ENCODE measurements around the gene GSKIP. TPM values are rescaled to one million over a fixed set of nuclear protein-coding genes. Genes with fewer than 3 reads are reported as not detected.

Gene GSKIP
- total RNA-seq, 4 donors from 2014 or later = 11.7 to 20.2 (median 14.9) TPM

DNA sequence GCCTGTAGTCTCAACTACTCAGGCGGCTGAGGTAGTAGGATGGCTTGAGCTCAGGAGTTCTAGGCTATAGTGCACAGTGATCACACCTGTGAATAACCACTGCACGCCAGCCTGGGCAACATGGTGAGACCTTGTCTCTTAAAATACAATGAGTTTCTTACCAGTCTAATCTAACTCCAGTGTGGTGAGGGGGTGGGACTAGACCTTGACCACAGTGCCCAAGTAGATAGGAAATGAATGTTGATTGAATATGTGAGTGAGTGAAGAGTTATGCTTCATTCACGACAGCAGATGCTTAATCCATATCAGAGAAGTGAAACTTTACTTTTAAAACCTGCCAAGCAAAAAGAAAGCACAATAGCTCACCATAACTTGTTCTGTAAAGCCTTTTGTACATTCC is 17.4 kb downstream of the GSKIP start:
- TF ChIP-seq, protein P1, sequence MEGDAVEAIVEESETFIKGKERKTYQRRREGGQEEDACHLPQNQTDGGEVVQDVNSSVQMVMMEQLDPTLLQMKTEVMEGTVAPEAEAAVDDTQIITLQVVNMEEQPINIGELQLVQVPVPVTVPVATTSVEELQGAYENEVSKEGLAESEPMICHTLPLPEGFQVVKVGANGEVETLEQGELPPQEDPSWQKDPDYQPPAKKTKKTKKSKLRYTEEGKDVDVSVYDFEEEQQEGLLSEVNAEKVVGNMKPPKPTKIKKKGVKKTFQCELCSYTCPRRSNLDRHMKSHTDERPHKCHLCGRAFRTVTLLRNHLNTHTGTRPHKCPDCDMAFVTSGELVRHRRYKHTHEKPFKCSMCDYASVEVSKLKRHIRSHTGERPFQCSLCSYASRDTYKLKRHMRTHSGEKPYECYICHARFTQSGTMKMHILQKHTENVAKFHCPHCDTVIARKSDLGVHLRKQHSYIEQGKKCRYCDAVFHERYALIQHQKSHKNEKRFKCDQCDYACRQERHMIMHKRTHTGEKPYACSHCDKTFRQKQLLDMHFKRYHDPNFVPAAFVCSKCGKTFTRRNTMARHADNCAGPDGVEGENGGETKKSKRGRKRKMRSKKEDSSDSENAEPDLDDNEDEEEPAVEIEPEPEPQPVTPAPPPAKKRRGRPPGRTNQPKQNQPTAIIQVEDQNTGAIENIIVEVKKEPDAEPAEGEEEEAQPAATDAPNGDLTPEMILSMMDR (IDR thresholded peaks at IDR 0.05; ENCODE audit: low read depth) = no peak

DNA sequence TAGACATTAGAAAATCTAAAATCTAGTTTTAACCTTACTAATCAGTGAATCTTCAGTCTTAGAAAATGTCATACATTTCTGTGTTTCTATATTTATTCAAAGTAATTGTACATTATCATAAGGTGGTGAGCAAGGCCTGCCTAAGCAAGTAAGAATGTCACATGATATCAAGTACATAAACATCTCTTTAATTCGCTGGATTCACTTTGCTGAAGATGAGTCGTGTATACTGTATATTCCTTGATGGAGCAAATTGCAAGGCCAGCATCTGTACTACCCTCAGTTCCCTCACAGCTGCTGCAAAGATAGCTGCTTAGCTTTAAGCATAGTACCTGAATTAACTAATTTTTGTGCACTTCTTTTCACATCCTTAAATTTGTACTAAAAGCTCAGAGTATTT is 20.1 kb downstream of the GSKIP start:
- TF ChIP-seq, protein P1 (IDR thresholded peaks at IDR 0.05; ENCODE audit: low read depth) = no peak

DNA sequence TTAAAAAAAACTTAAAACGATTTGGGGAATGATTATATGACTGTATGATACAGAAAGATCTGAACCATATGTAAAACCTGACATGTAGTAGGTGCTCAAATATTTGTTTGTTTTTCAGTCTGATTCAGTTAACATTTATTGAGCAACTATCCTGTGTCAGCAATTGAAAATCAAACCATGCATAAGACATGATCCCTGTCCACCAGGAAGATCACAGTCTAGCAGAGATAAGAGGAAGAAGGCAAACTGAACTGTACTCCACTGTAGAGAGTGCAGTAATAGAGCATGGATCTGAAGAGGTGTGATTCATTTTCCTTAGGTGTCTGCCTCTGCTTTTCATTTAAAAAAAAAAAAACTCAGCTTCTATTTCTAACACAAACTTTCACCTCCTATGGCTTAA is 20.7 kb downstream of the GSKIP start:
- TF ChIP-seq, protein P1 (IDR thresholded peaks at IDR 0.05; ENCODE audit: low read depth) = no peak

DNA sequence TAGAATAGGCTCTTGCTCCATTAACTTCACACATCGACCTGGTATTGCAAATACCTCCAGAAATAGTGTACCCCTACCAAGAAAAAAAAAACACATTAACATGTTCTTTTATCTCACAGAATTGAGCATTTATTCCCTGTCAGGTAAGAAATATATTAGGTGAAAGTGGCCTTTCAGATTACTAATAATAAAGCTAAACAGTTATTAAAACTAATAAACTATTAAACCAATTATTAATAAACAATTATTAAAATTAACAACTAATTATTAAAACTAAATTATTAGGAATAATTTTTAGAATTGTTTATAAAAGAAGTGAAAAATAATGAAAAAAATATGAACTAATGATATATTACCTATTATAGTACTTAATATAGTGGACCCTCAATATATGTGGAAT is 21.4 kb downstream of the GSKIP start:
- TF ChIP-seq, protein P1 (IDR thresholded peaks at IDR 0.05; ENCODE audit: low read depth) = no peak

DNA sequence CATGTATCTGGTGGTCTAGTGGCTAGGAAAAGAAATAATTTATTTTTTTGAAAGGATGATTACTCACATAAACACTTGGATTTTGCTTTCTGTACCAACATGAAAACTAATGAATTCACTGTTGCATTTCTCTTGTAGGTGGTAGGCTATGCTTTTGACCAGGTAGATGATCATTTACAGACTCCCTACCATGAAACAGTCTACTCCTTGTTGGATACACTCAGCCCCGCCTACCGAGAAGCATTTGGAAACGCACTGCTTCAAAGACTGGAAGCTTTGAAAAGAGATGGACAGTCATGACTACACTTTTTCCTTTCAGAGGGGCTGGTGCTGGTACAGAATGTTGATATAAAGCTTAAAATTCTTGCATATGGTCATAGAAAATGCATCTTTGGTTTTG is 22.1 kb downstream of the GSKIP start:
- TF ChIP-seq, protein P1 (IDR thresholded peaks at IDR 0.05; ENCODE audit: low read depth) = no peak

DNA sequence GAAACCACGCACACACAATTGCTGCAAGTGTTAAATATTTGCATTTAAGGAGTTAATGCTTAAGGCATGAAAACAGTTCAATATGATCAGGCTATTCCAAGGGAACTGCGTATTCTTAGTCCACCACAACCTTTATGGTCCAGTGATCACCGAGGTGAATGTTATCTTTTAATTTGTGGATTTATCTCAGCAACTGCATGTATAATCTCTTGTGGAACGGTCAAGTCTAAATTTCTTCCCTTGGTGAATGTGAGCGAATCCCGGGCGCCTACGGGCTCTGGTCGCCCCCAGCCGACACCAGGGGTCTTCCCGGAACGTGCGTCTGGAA is 27.6 kb downstream of the GSKIP start:
- TF ChIP-seq, protein P1 (IDR thresholded peaks at IDR 0.05; ENCODE audit: low read depth) = no peak

DNA sequence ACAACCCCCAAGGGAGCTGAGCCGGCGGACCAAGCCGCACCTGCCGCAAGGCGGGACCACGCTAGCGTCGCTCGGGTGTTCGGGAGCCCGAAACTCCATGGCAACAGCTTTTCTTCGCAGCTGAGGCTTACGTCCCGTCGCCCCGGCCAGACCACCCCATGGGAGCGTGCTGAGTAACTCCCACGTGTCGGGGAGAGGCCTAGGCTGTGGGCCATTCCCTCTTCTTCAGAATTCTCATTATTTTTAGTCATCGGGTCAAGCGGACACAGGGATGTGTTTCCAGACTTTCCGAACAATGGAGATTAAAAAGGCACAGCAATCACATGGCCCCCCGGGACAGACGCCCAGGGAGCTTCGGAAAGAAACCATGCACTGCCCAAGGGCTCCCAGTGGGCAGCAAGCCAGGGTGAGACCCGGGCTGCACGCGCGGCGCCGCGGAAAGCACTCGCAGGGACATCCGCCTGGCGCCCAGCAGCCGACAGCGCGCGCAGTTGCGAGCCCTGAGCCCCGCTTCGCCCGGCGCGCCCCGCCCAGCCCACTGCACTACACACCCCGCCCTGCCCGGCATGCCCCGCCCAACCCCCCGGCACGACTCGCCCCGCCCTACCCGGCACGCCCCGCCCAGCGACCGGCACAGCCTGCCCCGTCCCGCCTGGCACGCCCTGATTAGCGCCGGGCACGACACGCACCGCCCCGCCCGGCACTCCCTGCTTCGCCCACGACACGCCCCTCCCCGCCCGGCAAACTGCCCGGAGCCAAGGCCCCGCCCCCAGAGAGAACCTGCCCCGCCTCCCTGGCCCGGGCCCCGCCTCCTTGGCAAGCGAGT is 28.2 kb downstream of the GSKIP start:
- TF ChIP-seq, protein P1 (IDR thresholded peaks at IDR 0.05; ENCODE audit: low read depth) = no peak

Measured in subcutaneous adipose tissue (tissue), 4 donors.